ENCODE measurements around the gene MRPS6.

DNA sequence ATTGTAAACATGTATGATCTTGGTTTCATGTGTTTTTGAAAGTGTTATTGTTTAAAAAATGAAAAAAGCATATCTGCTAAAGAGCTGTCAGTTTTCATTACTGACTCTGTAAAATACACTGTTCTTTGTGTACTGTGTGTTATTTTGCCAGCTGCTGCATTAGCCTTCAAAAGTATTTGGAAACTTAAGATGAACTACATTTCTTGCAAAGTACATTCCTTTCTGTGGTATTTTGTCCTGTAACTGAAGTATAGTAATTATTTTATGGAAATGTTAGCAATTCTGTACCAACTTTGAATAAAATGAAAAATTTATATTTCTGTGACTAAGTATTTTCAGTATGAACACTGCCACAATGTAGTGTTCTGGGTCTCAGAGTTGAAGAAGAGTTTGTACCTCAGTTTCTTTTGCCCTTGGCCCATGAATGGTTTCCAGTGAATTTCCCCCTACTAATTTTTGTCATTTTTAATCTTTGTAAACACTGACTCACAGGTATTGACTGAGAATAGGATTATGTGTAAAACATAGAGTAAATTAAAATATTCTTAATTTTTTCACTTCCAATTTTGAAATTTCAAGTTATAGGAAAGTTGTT, 32.7 kb downstream of the MRPS6 start:
- TF ChIP-seq, protein P1, sequence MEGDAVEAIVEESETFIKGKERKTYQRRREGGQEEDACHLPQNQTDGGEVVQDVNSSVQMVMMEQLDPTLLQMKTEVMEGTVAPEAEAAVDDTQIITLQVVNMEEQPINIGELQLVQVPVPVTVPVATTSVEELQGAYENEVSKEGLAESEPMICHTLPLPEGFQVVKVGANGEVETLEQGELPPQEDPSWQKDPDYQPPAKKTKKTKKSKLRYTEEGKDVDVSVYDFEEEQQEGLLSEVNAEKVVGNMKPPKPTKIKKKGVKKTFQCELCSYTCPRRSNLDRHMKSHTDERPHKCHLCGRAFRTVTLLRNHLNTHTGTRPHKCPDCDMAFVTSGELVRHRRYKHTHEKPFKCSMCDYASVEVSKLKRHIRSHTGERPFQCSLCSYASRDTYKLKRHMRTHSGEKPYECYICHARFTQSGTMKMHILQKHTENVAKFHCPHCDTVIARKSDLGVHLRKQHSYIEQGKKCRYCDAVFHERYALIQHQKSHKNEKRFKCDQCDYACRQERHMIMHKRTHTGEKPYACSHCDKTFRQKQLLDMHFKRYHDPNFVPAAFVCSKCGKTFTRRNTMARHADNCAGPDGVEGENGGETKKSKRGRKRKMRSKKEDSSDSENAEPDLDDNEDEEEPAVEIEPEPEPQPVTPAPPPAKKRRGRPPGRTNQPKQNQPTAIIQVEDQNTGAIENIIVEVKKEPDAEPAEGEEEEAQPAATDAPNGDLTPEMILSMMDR (IDR thresholded peaks at IDR 0.05): no peak
- no peak for TF ChIP-seq EP300 (IDR thresholded peaks at IDR 0.05)
